WTC11 (cell line): ENCODE data around the gene HYOU1. TPM values are rescaled to one million over a fixed set of nuclear protein-coding genes. Genes with fewer than 3 reads are reported as not detected.

Source experiments
- ATAC-seq: fragments of 200-7000 bp; cut with Tn5 transposase; 2 replicates; pipeline ENCODE4 v1.10.0; 2021; ENCODE audit warnings: mild to moderate bottlenecking, moderate library complexity
- CTCF ChIA-PET: fragments of 300-600 bp; sonication (Branson Sonifier 250); formaldehyde crosslinking; loops from one replicate; lab custom pipeline; 2021; ENCODE audit warnings: antibody characterized with exemption; lab: Charles Lee
- POLR2A ChIA-PET: fragments of 350-600 bp; sonication (Branson Sonifier 250); formaldehyde crosslinking; loops from one replicate; lab custom pipeline; 2021; ENCODE audit warnings: antibody characterized with exemption; lab: Charles Lee
- DNase-seq: peaks from one replicate; pipeline ENCODE4 v3.0.0; 2021; ENCODE audit warnings: low spot score
- H3K27ac Mint-ChIP-seq: 2 replicates; pipeline ENCODE4 v1.8.0; 2021; ENCODE audit warnings: mixed read lengths
- H3K27me3 Mint-ChIP-seq: 2 replicates; pipeline ENCODE4 v1.8.0; 2021; ENCODE audit warnings: low read depth, mild to moderate bottlenecking, moderate library complexity, mixed read lengths
- H3K36me3 Mint-ChIP-seq: 2 replicates; pipeline ENCODE4 v1.8.0; 2021; ENCODE audit warnings: mixed read lengths
- H3K4me1 Mint-ChIP-seq: 2 replicates; pipeline ENCODE4 v1.8.0; 2022; ENCODE audit warnings: mixed read lengths
- H3K4me3 Mint-ChIP-seq: 2 replicates; pipeline ENCODE4 v1.8.0; 2021; ENCODE audit warnings: mild to moderate bottlenecking, moderate library complexity, mixed read lengths
- H3K9me3 Mint-ChIP-seq: 2 replicates; pipeline ENCODE4 v1.8.0; 2021; ENCODE audit warnings: mixed read lengths
- AFF4 ChIP-seq: sonication (generic); formaldehyde crosslinking; IDR thresholded peaks from 2 replicates; pipeline ENCODE4 v1.8.1; 2023; ENCODE audit warnings: mild to moderate bottlenecking, missing genetic modification reagents, borderline replicate concordance
- ATF1 ChIP-seq: sonication (generic); formaldehyde crosslinking; IDR thresholded peaks from 2 replicates; pipeline ENCODE4 v1.8.1; 2023; ENCODE audit warnings: mild to moderate bottlenecking, moderate library complexity, missing genetic modification reagents
- CDX4 ChIP-seq: fragments of 250-450 bp; sonication (Bioruptor Pico); IDR thresholded peaks from 2 replicates; pipeline ENCODE4 v1.9.0; 2021; ENCODE audit warnings: moderate library complexity, mild to moderate bottlenecking, inconsistent platforms, borderline replicate concordance
- CREM ChIP-seq: sonication (generic); formaldehyde crosslinking; IDR thresholded peaks from 2 replicates; pipeline ENCODE4 v1.8.1; 2022; ENCODE audit warnings: mild to moderate bottlenecking, missing genetic modification reagents, moderate library complexity
- ELF4 ChIP-seq: sonication (generic); formaldehyde crosslinking; IDR thresholded peaks from 2 replicates; pipeline ENCODE4 v1.8.1; 2022; ENCODE audit warnings: low read depth, mild to moderate bottlenecking, moderate library complexity, missing genetic modification reagents
- ESRRA ChIP-seq: sonication (generic); formaldehyde crosslinking; IDR thresholded peaks from 2 replicates; pipeline ENCODE4 v1.8.1; 2022; ENCODE audit warnings: mild to moderate bottlenecking, missing genetic modification reagents, borderline replicate concordance
- FOXK1 ChIP-seq: sonication (generic); formaldehyde crosslinking; IDR thresholded peaks from 2 replicates; pipeline ENCODE4 v1.8.0; 2022; ENCODE audit warnings: mild to moderate bottlenecking, moderate library complexity, missing genetic modification reagents
- FOXP4 ChIP-seq: sonication (generic); formaldehyde crosslinking; IDR thresholded peaks from 2 replicates; pipeline ENCODE4 v1.8.0; 2022; ENCODE audit warnings: mild to moderate bottlenecking, missing genetic modification reagents
- GABPB1 ChIP-seq: sonication (generic); formaldehyde crosslinking; IDR thresholded peaks from 2 replicates; pipeline ENCODE4 v1.8.1; 2023; ENCODE audit warnings: mild to moderate bottlenecking, missing genetic modification reagents
- IRF1 ChIP-seq: sonication (generic); formaldehyde crosslinking; IDR thresholded peaks from 2 replicates; pipeline ENCODE4 v1.8.0; 2023; ENCODE audit warnings: missing genetic modification reagents
- JUN ChIP-seq: sonication (generic); formaldehyde crosslinking; IDR thresholded peaks from 2 replicates; pipeline ENCODE4 v1.8.0; 2023; ENCODE audit warnings: mild to moderate bottlenecking, missing genetic modification reagents
- MXD4 ChIP-seq: fragments of 250-450 bp; sonication (Bioruptor Pico); IDR thresholded peaks from 2 replicates; pipeline ENCODE4 v1.8.0; 2021; ENCODE audit warnings: mild to moderate bottlenecking, moderate library complexity, borderline replicate concordance
- MYBL2 ChIP-seq: sonication (generic); formaldehyde crosslinking; IDR thresholded peaks from 2 replicates; pipeline ENCODE4 v1.8.1; 2023; ENCODE audit warnings: mild to moderate bottlenecking, moderate library complexity, missing genetic modification reagents
- PREB ChIP-seq: sonication (generic); formaldehyde crosslinking; IDR thresholded peaks from 2 replicates; pipeline ENCODE4 v1.8.1; 2022; ENCODE audit warnings: mild to moderate bottlenecking, missing genetic modification reagents, moderate library complexity, borderline replicate concordance
- RELA ChIP-seq: sonication (generic); formaldehyde crosslinking; IDR thresholded peaks from 2 replicates; pipeline ENCODE4 v1.8.1; 2022; ENCODE audit warnings: missing genetic modification reagents, mild to moderate bottlenecking, borderline replicate concordance
- SP1 ChIP-seq: sonication (generic); formaldehyde crosslinking; conservative IDR thresholded peaks from 2 replicates; pipeline ENCODE4 v1.8.1; 2022; ENCODE audit warnings: missing genetic modification reagents
- TCF7 ChIP-seq: sonication (generic); formaldehyde crosslinking; IDR thresholded peaks from 2 replicates; pipeline ENCODE4 v1.8.0; 2022; ENCODE audit warnings: mild to moderate bottlenecking, low read depth, missing genetic modification reagents, moderate library complexity
- ZBTB21 ChIP-seq: sonication (generic); formaldehyde crosslinking; IDR thresholded peaks from 2 replicates; pipeline ENCODE4 v1.8.1; 2023; ENCODE audit warnings: mild to moderate bottlenecking, missing genetic modification reagents, borderline replicate concordance
- ZNF138 ChIP-seq: sonication (generic); formaldehyde crosslinking; conservative IDR thresholded peaks from 2 replicates; pipeline ENCODE4 v1.8.1; 2022; ENCODE audit warnings: mild to moderate bottlenecking, moderate library complexity, missing genetic modification reagents
- ZNF263 ChIP-seq: sonication (generic); formaldehyde crosslinking; IDR thresholded peaks from 2 replicates; pipeline ENCODE4 v1.8.1; 2022; ENCODE audit warnings: low read depth, mild to moderate bottlenecking, moderate library complexity, missing genetic modification reagents
- ZNF281 ChIP-seq: sonication (generic); formaldehyde crosslinking; IDR thresholded peaks from 2 replicates; pipeline ENCODE4 v1.8.0; 2023; ENCODE audit warnings: mild to moderate bottlenecking, missing genetic modification reagents
- total RNA-seq: library from RNA; stranded (reverse); gene quantifications from 3 replicates; pipeline ENCODE4 v1.2.3, GENCODE V29; 2021

The HYOU1 gene
- total RNA-seq, 1 experiment from 2014 or later: 276 TPM

GRCh38 chr11:119019996-119020395, 37.0 kb downstream of the HYOU1 start (continued):
- TF ChIP-seq CDX4 (CRISPR knock-in tag): no peak
- TF ChIP-seq ATF1 (CRISPR knock-in tag): no peak
- no peak for TF ChIP-seq JUN (CRISPR knock-in tag)
- TF ChIP-seq ELF4 (CRISPR knock-in tag): no peak
- no peak for TF ChIP-seq ZNF263

- Mint-ChIP-seq H3K27ac (peak within 1 kb of the TSS; percentile 99), H3K36me3 (peaks cover 66% of the 10 kb centered on the region), H3K9me3 (no peaks in the 10 kb centered on the region), H3K4me3 (peak within 1 kb of the TSS; percentile 98), H3K27me3 (no peaks in the 10 kb centered on the region; the same call in 1 of the 2 replicates), H3K4me1 (peaks cover 16% of the 10 kb centered on the region)
- POLR2A ChIA-PET: interaction anchor here (0.5 to 1.7 kb wide), 6 partner anchors 11 to 84 kb away, joined by 3 to 7 read pairs (median 4); partner anchors contain the start of genes DPAGT1, HMBS and VPS11
- DNase-seq (peak; percentile 93), ATAC-seq (peak; percentile 81)
- CTCF ChIA-PET: interaction anchor here (0.9 to 1.6 kb wide), 6 partner anchors 27 to 320 kb away, joined by 3 read pairs; partner anchors contain the start of gene DPAGT1
- peak; percentile 84 for TF ChIP-seq GABPB1
- TF ChIP-seq ATF1 (CRISPR knock-in tag): no peak
- 0 out of 2 replicates have a peak, but pooled peaks have one; percentile 65 for TF ChIP-seq JUN (CRISPR knock-in tag)
- no peak for TF ChIP-seq MXD4 (CRISPR knock-in tag)
- TF ChIP-seq AFF4: peak; percentile 19; the same call in 1 of the 2 replicates
- TF ChIP-seq SP1 (CRISPR knock-in tag): peak; percentile 92
- TF ChIP-seq CREM: peak; percentile 78; the same call in 1 of the 2 replicates
- 0 out of 2 replicates have a peak, but pooled peaks have one; percentile 41 for TF ChIP-seq ZNF263
- 0 out of 2 replicates have a peak, but pooled peaks have one; percentile 76 for TF ChIP-seq ZNF281
- 0 out of 2 replicates have a peak, but pooled peaks have one; percentile 23 for TF ChIP-seq PREB
- 0 out of 2 replicates have a peak, but pooled peaks have one; percentile 36 for TF ChIP-seq RELA (CRISPR knock-in tag)
- TF ChIP-seq TCF7: no peak
- peak; percentile 72; the same call in 1 of the 2 replicates for TF ChIP-seq ESRRA
- TF ChIP-seq FOXP4: peak; percentile 38; the same call in 1 of the 2 replicates
- peak; percentile 25 for TF ChIP-seq ZBTB21 (CRISPR knock-in tag)
- TF ChIP-seq IRF1 (CRISPR knock-in tag): no peak
- TF ChIP-seq FOXK1 (CRISPR knock-in tag): 0 out of 2 replicates have a peak, but pooled peaks have one; percentile 58
- 0 out of 2 replicates have a peak, but pooled peaks have one; percentile 9 for TF ChIP-seq ZNF138
- peak; percentile 82; the same call in 1 of the 2 replicates for TF ChIP-seq MYBL2
Measured at GRCh38 chr11:119018074-119018938, 38.7 kb downstream of the HYOU1 start, which contains the start of the genes RPS25 and TRAPPC4. TSS of gene RPS25 (minus strand) at chr11:119018343. CDS start at chr11:119018284, 59 bp downstream. TSS of gene TRAPPC4 (plus strand) at chr11:119018766. CDS start at chr11:119018796, 30 bp downstream.
